WTC11 (cell line): Measurements from ENCODE around the gene LY6G5B.

Experiments
- CTCF ChIP-seq: fragments of 200-600 bp; IDR thresholded peaks from 2 replicates; pipeline ENCODE4 v1.8.0; 2022; ENCODE audit warnings: antibody characterized with exemption
- MLX ChIP-seq: sonication (generic); formaldehyde crosslinking; IDR thresholded peaks from 2 replicates; pipeline ENCODE4 v1.8.1; 2023; ENCODE audit warnings: mild to moderate bottlenecking, missing genetic modification reagents, moderate library complexity
- TF ChIP-seq, protein P1 (sequence below): sonication (generic); formaldehyde crosslinking; IDR thresholded peaks from 2 replicates; pipeline ENCODE4 v1.8.1; 2022; ENCODE audit warnings: mild to moderate bottlenecking, moderate library complexity, missing genetic modification reagents

GRCh38 chr6:31676904-31677303, 7.1 kb downstream of the LY6G5B start:
- TF ChIP-seq MLX (CRISPR knock-in tag) (no peak), CTCF (no peak)
- TF ChIP-seq, protein P1, sequence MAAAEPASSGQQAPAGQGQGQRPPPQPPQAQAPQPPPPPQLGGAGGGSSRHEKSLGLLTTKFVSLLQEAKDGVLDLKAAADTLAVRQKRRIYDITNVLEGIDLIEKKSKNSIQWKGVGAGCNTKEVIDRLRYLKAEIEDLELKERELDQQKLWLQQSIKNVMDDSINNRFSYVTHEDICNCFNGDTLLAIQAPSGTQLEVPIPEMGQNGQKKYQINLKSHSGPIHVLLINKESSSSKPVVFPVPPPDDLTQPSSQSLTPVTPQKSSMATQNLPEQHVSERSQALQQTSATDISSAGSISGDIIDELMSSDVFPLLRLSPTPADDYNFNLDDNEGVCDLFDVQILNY (CRISPR knock-in tag) = no peak
